Naive B cell (primary cell): ENCODE data around the gene PLD1. TPM values are rescaled to one million over a fixed set of nuclear protein-coding genes. Genes with fewer than 3 reads are reported as not detected.

Experiments
- ATAC-seq, 2 donors: fragments of 150-1000 bp; cut with Tn5 transposase; 2 replicates each; pipeline ENCODE4 v1.10.0; 2021; ENCODE audit warnings: low read depth in 2 of 2, mild to moderate bottlenecking in 2 of 2, moderate library complexity in 2 of 2
- DNase-seq: peaks from one replicate; pipeline ENCODE4 v3.0.0; 2022
- H3K27ac Mint-ChIP-seq, 6 donors: one replicate each; pipeline ENCODE4 v1.8.0; 2020 to 2022; ENCODE audit warnings: mild to moderate bottlenecking in 6 of 6, mixed read lengths in 6 of 6, moderate library complexity in 5 of 6, inconsistent platforms in 2 of 6
- H3K27me3 Mint-ChIP-seq, 3 donors: one replicate each; pipeline ENCODE4 v1.8.0; 2021 to 2022; ENCODE audit warnings: mixed read lengths in 3 of 3, mild to moderate bottlenecking in 1 of 3
- H3K36me3 Mint-ChIP-seq, 2 donors: one replicate each; pipeline ENCODE4 v1.8.0; 2020 to 2022; ENCODE audit warnings: mixed read lengths in 2 of 2, inconsistent platforms in 1 of 2, mild to moderate bottlenecking in 1 of 2
- H3K4me1 Mint-ChIP-seq, 3 donors: one replicate each; pipeline ENCODE4 v1.8.0; 2020 to 2022; ENCODE audit warnings: mixed read lengths in 3 of 3, inconsistent platforms in 1 of 3, mild to moderate bottlenecking in 1 of 3, moderate library complexity in 1 of 3
- H3K4me3 Mint-ChIP-seq, 8 donors: one replicate each; pipeline ENCODE4 v1.8.0; 2020 to 2022; ENCODE audit warnings: mild to moderate bottlenecking in 8 of 8, mixed read lengths in 8 of 8, moderate library complexity in 8 of 8, inconsistent platforms in 2 of 8
- H3K9me3 Mint-ChIP-seq, 7 donors: one replicate each; pipeline ENCODE4 v1.8.0; 2020 to 2022; ENCODE audit warnings: mixed read lengths in 7 of 7, mild to moderate bottlenecking in 5 of 7, inconsistent platforms in 2 of 7, moderate library complexity in 1 of 7
- polyA plus RNA-seq, 6 donors: library from polyadenylated mRNA; unstranded; fragments of 300-500 nt; fragmentation: Illumina TruSeq; gene quantifications; one replicate each; pipeline ENCODE4 v1.2.3, GENCODE V29; 2021; ENCODE audit warnings: low read depth in 6 of 6

The PLD1 gene
- polyA plus RNA-seq, 6 donors from 2014 or later, result not detected

- H3K4me1 Mint-ChIP-seq, result no peaks in the 10 kb centered on the region
- ATAC-seq (no peak), DNase-seq (no peak)
- H3K9me3 Mint-ChIP-seq, result peaks cover 0 to 9% (median 0%) of the 10 kb centered on the region in 7 donors
- peaks cover 0 to 11% (median 4%) of the 10 kb centered on the region in 3 donors for H3K27me3 Mint-ChIP-seq
- H3K36me3 Mint-ChIP-seq, result no peaks in the 10 kb centered on the region
- H3K27ac Mint-ChIP-seq, result no peak overlapping the region
- no peak overlapping the region for H3K4me3 Mint-ChIP-seq
These were observed 35.4 kb upstream of the PLD1 start for GRCh38 chr3:171845481-171846284.

DNA sequence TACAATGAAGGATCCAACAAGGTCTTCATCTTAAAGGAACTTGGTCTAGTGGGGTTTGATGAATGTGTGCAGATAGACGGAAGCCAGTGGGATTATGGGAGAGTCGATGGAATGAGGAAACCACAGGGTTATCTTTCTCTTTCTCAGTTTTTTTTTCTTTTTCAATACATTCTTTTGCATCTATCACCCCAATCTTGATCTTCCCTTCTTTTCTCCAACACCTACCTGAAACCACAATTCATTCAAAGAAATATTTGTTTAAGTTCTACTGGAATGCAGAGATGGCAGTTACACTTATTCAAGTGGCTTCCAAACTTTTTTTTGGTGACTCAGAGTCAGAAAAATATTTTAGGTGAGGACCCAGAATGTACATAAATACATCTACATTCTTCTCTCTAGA, 34.6 kb upstream of the PLD1 start:
- no peak overlapping the region for H3K4me3 Mint-ChIP-seq
- no peak overlapping the region for H3K27ac Mint-ChIP-seq
- H3K9me3 Mint-ChIP-seq, result peaks cover 0 to 9% (median 0%) of the 10 kb centered on the region in 7 donors
- no peaks in the 10 kb centered on the region for H3K36me3 Mint-ChIP-seq
- H3K27me3 Mint-ChIP-seq, result peaks cover 0 to 12% (median 4%) of the 10 kb centered on the region in 3 donors
- DNase-seq (no peak), ATAC-seq (no peak)
- no peaks in the 10 kb centered on the region for H3K4me1 Mint-ChIP-seq

GRCh38 chr3:171842864-171843518, 32.7 kb upstream of the PLD1 start, which contains the start of gene TMEM212:
Gene TMEM212 (plus strand): TSS chr3:171843349. CDS start chr3:171843384, 35 bp downstream.
- DNase-seq (no peak), ATAC-seq (no peak)
- H3K27ac Mint-ChIP-seq, result no peak within 1 kb of the TSS
- H3K4me1 Mint-ChIP-seq, result no peaks in the 10 kb centered on the region
- H3K27me3 Mint-ChIP-seq, result peaks cover 0 to 5% (median 4%) of the 10 kb centered on the region in 3 donors
- peaks cover 0 to 4% (median 0%) of the 10 kb centered on the region in 7 donors for H3K9me3 Mint-ChIP-seq
- no peaks in the 10 kb centered on the region for H3K36me3 Mint-ChIP-seq
- H3K4me3 Mint-ChIP-seq, result no peak within 1 kb of the TSS

GRCh38 chr3:171841620-171842000, 31.3 kb upstream of the PLD1 start:
- Mint-ChIP-seq H3K27me3 (peaks cover 0 to 5% (median 4%) of the 10 kb centered on the region in 3 donors), H3K9me3 (peaks cover 0 to 4% (median 0%) of the 10 kb centered on the region in 7 donors), H3K36me3 (no peaks in the 10 kb centered on the region), H3K4me1 (no peaks in the 10 kb centered on the region), H3K4me3 (no peak overlapping the region), H3K27ac (no peak overlapping the region)
- DNase-seq (no peak), ATAC-seq (no peak)

- Mint-ChIP-seq H3K4me1 (no peaks in the 10 kb centered on the region), H3K4me3 (peak overlapping the region in 2 of 8 donors; percentile 21 to 53), H3K36me3 (no peaks in the 10 kb centered on the region), H3K27me3 (peaks cover 0 to 5% (median 2%) of the 10 kb centered on the region in 3 donors), H3K9me3 (peaks cover 0 to 2% (median 0%) of the 10 kb centered on the region in 7 donors), H3K27ac (no peak overlapping the region)
- DNase-seq (no peak), ATAC-seq (no peak)
These were observed 30.7 kb upstream of the PLD1 start for GRCh38 chr3:171840811-171841619.

DNA sequence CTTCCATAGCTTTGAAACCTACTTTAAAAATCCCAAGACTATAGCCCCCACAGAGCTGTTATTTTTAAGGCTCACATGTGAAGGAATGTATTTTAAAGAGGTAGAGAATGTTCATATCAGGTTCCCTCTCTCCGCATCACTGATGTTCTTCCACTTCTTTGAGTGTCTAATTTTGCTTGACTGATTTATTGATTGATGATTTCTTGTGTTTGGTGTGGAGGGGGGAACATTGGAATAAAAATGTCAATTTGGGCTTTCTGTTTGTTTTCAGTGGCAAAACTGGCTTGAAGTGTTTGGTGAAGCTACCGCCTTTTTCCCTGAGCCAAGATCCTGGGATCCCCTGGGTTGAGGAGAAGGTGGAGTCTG, 30.1 kb upstream of the PLD1 start:
- Mint-ChIP-seq H3K4me3 (no peak overlapping the region), H3K27me3 (peaks cover 0 to 5% (median 5%) of the 10 kb centered on the region in 3 donors), H3K27ac (no peak overlapping the region), H3K36me3 (no peaks in the 10 kb centered on the region), H3K9me3 (peaks cover 0 to 1% (median 0%) of the 10 kb centered on the region in 7 donors), H3K4me1 (no peaks in the 10 kb centered on the region)
- no peak for DNase-seq
- no peak for ATAC-seq

DNA sequence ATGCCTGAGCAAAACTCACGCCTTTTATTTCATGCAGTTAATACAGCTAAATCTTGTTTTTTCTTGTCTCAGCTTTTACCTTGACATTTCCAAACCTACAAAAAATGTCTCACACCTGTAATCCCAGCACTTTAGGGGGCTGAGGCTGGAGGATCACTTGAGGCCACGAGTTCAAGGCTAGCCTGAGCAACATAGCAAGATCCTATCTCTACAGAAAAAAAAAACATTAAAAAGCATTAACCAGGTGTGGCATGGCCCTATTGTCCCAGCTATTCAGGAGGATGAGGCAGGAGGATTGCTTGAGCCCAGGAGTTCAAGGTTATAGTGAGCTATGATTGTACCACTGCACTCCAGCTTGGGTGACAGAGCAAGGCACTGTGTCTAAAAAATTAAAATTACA, 29.0 kb upstream of the PLD1 start:
- Mint-ChIP-seq H3K36me3 (no peaks in the 10 kb centered on the region), H3K27me3 (peaks cover 0 to 5% (median 5%) of the 10 kb centered on the region in 3 donors), H3K4me1 (no peaks in the 10 kb centered on the region), H3K27ac (no peak overlapping the region), H3K4me3 (no peak overlapping the region), H3K9me3 (peaks cover 0 to 1% (median 0%) of the 10 kb centered on the region in 7 donors)
- ATAC-seq (no peak), DNase-seq (no peak)

- no peaks in the 10 kb centered on the region for H3K36me3 Mint-ChIP-seq
- DNase-seq, result no peak
- H3K27me3 Mint-ChIP-seq, result peaks cover 0 to 5% (median 5%) of the 10 kb centered on the region in 3 donors
- no peaks in the 10 kb centered on the region for H3K4me1 Mint-ChIP-seq
- ATAC-seq, result no peak
- no peak overlapping the region for H3K4me3 Mint-ChIP-seq
- H3K27ac Mint-ChIP-seq, result no peak overlapping the region
- peaks cover 0 to 1% (median 0%) of the 10 kb centered on the region in 7 donors for H3K9me3 Mint-ChIP-seq
These were observed 28.0 kb upstream of the PLD1 start for GRCh38 chr3:171838218-171838720.

DNA sequence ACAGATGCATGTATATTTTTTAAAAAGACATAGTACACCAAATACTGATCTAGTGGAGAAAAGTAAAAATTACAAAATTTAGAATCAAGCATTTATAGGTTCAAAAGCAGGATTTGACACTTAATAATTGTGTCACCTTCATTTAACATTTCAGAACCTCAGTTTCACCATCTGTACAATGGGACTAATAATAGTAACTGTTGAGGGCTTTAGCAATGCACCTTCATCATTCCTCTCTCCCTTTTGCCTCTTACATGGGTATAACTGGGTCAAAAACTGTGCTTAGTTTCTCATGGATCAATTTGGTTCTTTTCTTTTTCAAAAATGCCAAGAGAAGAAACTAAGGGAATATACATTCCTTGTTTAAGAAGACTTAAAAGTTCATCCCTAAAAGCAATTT, 27.4 kb upstream of the PLD1 start:
- ATAC-seq (no peak), DNase-seq (no peak)
- Mint-ChIP-seq H3K4me3 (no peak overlapping the region), H3K27ac (no peak overlapping the region), H3K4me1 (no peaks in the 10 kb centered on the region), H3K36me3 (no peaks in the 10 kb centered on the region), H3K9me3 (peaks cover 0 to 1% (median 0%) of the 10 kb centered on the region in 7 donors), H3K27me3 (peaks cover 0 to 5% (median 5%) of the 10 kb centered on the region in 3 donors)

- DNase-seq (no peak), ATAC-seq (no peak)
- Mint-ChIP-seq H3K4me3 (no peak overlapping the region), H3K27ac (no peak overlapping the region), H3K4me1 (no peaks in the 10 kb centered on the region), H3K27me3 (peaks cover 0 to 5% (median 5%) of the 10 kb centered on the region in 3 donors), H3K36me3 (no peaks in the 10 kb centered on the region), H3K9me3 (peaks cover 0 to 1% (median 0%) of the 10 kb centered on the region in 7 donors)
These were observed 26.6 kb upstream of the PLD1 start for GRCh38 chr3:171836855-171837254.

- Mint-ChIP-seq H3K27ac (no peak overlapping the region), H3K9me3 (peaks cover 0 to 1% (median 0%) of the 10 kb centered on the region in 7 donors), H3K36me3 (no peaks in the 10 kb centered on the region), H3K4me3 (no peak overlapping the region), H3K4me1 (no peaks in the 10 kb centered on the region), H3K27me3 (peaks cover 0 to 5% (median under 1%) of the 10 kb centered on the region in 3 donors)
- ATAC-seq, result no peak
- DNase-seq, result no peak
These were observed 25.3 kb upstream of the PLD1 start for GRCh38 chr3:171835613-171836012.

GRCh38 chr3:171835116-171835515, 24.8 kb upstream of the PLD1 start:
- DNase-seq (no peak), ATAC-seq (no peak)
- peaks cover 0 to 5% (median 0%) of the 10 kb centered on the region in 3 donors for H3K27me3 Mint-ChIP-seq
- H3K4me1 Mint-ChIP-seq, result no peaks in the 10 kb centered on the region
- no peaks in the 10 kb centered on the region for H3K36me3 Mint-ChIP-seq
- no peak overlapping the region for H3K27ac Mint-ChIP-seq
- peaks cover 0 to 1% (median 0%) of the 10 kb centered on the region in 7 donors for H3K9me3 Mint-ChIP-seq
- no peak overlapping the region for H3K4me3 Mint-ChIP-seq

GRCh38 chr3:171834461-171834801, 24.1 kb upstream of the PLD1 start:
- Mint-ChIP-seq H3K27me3 (peaks cover 0 to 5% (median 0%) of the 10 kb centered on the region in 3 donors), H3K4me1 (no peaks in the 10 kb centered on the region), H3K4me3 (no peak overlapping the region), H3K9me3 (no peaks in the 10 kb centered on the region), H3K27ac (no peak overlapping the region), H3K36me3 (no peaks in the 10 kb centered on the region)
- ATAC-seq (no peak), DNase-seq (no peak)
